Stimulated activated CD8-positive, alpha-beta memory T cell treated with anti-CD3 and anti-CD28 coated beads, Interleukin-12 subunit alpha, Interleukin-12 subunit beta, amount 100 ng/mL, for 4 hours (primary cell): ENCODE results near the gene GLRX3.
"Not testable (repeated sequence)": the region's sequence is repeated elsewhere in the genome, so short reads cannot be mapped to it uniquely, and the experiment has no call there.

Source experiments
- DNase-seq: peaks from one replicate; pipeline ENCODE4 v3.0.0-alpha.2; 2020; ENCODE audit warnings: low read depth

GLRX3 gene

DNA sequence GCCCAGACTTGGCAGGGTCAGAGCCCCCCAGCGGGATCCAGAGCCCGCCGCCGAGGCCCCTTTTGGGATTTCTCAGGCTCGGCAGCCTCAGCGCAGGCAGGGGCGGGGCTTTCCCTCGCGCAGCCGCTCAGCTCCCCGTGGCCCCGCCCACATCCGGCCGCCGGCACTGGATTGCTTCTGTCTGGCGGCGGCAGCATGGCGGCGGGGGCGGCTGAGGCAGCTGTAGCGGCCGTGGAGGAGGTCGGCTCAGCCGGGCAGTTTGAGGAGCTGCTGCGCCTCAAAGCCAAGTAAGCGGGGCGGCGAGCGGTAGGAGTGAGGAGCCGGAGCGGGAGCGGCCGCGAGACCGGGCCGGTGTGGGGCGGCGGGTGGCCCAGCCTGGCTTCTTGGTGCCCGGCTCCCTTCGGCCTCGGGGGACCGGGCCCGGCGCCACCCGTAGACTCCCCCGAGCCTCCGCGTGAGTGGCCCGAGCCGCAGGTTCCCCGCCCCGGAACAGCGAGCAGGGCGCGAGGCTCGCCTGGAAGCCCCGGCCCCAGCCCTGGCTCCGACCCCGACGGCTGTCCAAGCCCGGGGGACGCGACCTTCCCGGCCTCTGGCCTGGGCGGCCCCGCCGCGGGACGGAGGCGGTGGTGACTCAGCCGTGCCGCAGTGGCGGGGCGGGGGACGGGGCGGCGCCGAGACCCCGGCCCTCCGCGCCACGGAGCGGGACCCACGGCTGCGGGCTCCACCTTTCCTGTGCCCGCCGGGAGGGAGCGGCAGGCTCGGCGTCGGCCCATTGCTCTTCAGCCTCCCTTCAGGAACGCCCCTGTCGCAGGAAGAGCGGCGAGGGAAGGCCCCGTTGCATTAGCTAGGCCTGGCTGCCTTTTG is at the start of gene GLRX3:
GLRX3 (plus strand) TSS at position 166 of the 864 bp plus-strand sequence; CDS start at position 196, 30 bp downstream.
- DNase-seq = peak; percentile 86

DNA sequence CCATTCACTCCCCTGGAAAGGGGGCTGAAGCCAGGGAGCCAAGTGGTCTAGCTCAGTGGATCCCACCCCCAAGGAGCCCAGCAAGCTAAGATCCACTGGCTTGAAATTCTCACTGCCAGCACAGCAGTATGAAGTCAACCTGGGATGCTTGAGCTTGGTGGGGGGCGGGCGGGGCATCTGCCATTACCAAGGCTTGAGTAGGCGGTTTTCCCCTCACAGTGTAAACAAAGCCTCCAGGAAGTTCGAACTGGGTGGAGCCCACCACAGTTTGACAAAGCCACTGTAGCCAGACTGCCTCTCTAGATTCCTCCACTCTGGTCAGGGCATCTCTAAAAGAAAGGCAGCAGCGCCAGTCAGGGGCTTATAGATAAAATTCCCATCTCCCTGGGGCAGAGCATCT is 45.6 kb upstream of the GLRX3 start:
- not testable (repeated sequence) for DNase-seq

DNA sequence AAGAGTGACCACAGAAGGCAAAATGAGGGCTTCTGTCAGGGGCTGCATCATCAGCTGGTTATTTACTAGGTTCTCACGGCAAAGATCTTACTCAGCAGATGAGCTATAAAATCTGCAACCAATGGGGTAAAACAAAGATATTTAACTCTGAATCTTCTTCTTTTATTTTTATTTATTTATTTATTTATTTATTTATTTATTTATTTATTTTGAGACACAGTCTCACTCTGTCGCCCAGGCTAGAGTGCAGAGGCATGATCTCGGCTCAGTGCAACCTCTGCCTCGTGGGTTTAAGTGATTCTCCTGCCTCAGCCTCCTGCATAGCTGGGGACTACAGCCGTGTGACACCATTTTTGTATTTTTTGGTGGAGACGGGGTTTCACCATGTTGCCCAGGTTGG is 36.8 kb upstream of the GLRX3 start:
- no peak for DNase-seq

DNA sequence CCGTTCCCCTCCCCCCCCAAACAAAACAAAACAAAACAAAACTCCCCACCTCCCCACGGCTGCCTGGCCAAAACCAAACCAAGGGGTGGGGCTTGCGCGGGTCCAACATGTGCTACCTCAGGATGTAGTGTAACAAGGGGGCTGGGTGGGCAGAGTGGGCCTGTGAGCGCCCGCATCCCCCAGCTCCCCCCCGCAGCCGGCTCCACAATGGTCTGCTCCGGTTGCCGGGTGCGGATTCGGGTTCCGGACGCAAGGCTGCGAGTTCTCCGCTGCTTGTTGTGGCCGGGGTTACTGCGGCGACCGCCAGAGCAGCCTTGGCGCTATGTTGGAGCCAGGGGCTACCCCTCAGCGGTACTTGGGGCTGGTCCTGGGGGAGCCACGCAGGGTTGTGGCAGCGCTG is 30.5 kb upstream of the GLRX3 start:
- no peak for DNase-seq

DNA sequence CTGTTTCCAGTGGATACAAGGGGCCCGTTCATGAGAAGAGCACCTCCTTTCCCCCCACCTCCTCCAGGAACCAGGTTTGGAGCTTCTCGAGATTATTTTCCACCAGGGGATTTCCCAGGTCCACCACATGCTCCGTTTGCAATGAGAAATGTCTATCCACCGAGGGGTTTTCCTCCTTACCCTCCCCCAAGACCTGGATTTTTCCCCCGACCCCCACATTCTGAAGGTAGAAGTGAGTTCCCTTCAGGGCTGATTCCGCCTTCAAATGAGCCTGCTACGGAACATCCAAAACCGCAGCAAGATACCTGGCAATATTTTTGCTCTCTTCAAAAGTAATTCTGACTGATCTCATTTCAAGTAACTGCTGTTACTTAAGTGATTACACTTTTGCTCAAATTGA is 28.0 kb upstream of the GLRX3 start:
- DNase-seq = not testable (repeated sequence)

DNA sequence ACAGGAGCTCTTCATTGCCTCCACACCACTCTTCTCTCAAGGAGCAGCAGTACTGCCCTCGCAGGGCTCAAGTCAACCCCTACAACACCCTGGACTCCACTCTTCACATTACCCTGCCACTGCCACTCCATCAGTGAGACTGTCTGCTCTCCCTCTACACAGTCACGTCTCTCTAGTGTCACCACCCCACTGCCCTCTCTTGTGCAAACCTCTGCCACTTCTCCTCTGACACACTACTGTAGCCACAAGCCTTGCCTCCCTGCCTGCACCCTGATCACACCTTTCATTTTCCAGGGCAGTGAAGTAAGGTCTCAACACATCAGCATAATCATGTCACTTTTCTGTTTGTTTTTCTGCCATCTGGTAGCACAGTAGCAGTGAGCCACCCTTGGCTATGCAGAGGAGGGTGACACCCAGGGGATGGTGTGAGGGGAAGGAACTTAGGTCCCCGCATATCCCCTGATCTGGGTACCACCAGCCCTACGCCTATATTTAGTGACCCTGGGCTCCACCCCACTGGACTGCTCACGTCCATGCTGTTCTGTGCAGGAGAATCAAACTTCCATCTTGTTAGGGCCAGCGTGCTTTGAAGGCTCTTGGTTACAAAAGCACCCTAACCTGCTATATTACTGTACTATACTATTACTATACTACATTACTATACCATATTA is 27.1 kb upstream of the GLRX3 start:
- DNase-seq = no peak

DNA sequence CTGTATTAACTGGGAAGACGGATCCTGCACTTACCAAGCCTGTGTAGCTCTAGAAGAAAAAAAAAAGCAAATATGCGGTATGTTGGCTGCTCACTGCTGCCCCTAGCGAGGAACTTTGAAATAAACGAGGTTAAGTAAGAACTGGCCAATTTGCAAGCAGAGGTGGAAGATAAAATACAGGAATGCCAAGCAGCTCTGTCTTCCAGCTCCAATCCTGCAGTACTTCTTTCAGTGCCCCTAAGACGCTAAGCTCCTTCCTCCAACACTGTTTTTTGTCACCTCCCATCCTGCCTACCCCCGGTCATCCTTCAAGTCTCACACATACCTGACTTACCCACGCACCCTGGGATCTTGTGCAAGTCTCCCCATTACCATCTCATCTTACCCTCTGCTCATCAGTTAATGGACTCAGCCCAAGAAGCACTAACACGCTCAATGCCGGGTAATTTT is 26.4 kb upstream of the GLRX3 start:
- peak; percentile 30 for DNase-seq

DNA sequence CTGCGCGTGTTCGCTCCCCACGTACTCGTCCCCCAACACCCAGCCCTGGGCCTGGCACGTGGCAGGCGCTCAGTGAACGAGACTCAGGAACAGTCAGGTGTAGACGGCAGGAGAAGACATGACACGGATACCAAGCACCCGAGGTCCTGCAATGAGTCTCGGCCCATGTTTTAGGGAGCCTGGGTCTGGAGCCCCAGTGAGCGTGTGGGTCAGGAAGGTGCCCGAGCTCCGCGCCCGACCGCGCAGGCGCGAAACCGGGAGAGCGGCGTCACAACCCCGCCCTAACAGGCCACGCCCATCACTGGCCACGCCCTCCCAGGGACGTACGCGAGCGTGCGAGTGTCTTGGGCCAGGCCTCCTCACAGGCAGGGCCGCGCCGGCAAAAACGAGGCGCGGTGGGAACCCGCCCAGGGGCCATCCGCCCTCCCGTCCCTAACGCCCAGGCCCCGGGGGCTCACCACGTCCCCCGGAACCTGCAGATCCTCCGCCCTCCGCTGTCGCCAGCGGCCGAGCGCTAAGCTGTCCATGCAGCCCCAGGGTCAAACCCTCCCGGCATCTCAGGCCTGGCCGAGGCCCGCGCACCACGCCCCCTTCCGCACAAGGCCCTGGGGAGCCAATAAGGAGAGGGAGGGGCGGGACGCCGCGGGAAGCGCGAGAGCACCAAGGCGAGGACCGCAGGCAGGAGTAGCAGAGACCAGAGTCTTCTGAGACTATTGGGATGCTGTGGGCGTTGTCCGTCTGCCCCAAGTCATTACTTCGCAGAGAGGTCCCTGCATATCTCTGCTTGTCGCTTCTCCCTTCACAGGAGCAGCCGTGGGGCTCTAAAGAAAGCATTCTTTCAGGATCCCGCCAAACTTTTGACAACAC is 25.7 kb upstream of the GLRX3 start, which contains the start of gene C10orf143:
C10orf143 (minus strand) TSS at position 585 of the 867 bp plus-strand sequence; CDS start at position 527, 58 bp downstream.
- DNase-seq = peak; percentile 98

DNA sequence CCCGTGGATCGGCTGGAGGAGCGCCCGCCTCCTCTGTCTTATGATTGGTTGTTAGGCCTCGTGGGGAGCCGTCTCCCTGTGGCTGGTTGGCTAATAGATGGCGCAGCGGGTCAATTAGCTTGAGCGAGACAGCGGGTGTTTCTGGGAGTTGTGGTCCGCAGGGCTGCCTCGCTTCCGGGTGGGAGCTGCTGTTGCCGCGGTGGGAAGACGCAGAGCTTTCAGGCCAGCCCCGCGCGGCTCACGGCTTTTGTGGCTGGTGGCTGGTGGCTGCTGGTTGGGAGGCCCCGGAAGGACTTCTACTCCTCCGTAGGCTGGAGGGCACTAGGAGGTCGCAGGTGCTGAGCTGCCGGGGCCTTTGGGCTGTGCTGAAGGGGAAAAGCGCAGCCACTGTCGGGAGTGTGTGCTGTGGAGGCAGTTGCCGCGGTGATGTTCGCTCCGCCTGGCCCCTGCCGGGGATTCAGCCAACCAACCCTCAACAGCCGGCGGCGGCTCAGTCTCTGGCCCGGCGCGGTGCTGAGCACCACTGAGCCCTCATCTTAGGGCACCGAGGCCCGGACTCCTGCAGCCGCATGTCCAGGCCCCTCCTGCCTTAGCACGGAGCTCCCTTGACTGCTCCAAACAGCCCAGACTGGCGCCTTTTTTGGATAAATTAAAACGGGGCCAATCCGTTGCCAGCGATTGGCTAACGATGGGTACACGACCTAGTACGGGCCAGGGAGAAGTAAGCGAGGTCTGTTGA is 24.9 kb upstream of the GLRX3 start:
- peak; percentile 87 for DNase-seq

DNA sequence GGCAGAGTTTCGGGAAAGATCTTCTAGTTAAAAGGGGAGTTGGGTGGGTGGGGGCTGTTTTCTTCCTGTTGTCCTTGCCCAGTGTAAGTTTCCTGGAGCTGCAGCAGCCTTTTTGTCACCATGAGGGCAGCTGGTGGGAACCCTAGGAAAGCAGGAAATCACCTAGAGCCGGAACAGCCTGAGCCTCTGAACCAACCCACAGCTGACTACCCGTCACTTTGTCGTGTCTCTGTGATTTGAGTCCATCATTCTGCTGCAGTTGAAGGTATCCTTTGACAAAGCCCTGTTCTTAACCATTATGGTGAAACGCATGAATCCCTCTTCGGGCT is 24.4 kb upstream of the GLRX3 start:
- no peak for DNase-seq

DNA sequence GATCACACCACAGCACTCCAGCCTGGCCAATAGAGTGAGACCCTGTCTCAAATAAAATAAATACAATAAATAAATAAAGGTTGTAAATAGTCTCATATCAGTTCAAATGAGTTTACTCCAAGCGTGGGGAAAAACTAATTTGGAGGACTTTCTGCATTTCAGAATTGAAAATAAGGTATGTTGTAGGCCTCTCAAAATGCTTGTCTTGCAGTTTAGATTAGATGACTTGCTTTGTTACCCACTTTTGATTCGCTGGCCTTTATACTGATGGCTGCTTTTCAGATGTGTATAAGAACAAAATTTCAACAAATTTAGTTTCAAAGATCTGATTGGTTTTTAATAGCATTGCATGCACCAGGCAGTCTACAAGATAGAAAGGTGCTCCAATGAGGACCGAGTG is 23.4 kb upstream of the GLRX3 start:
- no peak for DNase-seq

DNA sequence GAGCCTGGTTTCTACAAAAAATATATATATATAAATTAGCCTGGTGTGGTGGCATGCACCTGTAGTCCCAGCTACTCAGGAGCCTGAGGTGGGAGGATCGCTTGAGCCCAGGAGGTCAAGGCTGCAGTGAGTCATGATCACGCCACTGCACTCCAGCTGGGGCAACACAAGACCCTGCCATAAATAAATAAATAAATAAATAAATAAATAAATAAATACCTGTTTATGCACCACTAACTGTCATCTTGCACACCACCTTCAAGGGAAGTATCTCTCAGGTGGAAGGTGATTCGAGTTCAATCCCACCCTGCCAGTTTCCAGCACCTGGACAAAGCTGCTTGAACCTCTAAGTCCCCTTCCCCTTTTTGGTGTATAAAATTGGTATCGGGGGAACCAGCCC is 19.2 kb upstream of the GLRX3 start:
- not testable (repeated sequence) for DNase-seq

DNA sequence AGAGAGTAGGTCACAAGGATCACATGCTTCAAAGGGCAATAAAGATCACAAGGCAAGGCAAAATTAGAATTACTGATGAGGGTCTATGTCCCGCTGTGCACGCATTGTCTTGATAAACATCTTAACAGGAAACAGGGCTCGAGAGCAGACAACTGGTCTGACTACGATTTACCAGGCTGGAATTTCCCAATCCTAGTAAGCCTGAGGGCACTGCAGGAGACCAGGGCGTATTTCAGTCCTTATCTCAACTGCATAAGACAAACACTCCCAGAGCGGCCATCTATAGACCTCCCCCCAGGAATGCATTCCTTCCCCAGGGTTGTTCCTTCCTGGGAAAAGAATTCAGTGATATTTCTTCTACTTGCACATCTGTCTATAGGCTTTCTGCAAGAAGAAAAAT is 18.7 kb upstream of the GLRX3 start:
- DNase-seq = not testable (repeated sequence)

DNA sequence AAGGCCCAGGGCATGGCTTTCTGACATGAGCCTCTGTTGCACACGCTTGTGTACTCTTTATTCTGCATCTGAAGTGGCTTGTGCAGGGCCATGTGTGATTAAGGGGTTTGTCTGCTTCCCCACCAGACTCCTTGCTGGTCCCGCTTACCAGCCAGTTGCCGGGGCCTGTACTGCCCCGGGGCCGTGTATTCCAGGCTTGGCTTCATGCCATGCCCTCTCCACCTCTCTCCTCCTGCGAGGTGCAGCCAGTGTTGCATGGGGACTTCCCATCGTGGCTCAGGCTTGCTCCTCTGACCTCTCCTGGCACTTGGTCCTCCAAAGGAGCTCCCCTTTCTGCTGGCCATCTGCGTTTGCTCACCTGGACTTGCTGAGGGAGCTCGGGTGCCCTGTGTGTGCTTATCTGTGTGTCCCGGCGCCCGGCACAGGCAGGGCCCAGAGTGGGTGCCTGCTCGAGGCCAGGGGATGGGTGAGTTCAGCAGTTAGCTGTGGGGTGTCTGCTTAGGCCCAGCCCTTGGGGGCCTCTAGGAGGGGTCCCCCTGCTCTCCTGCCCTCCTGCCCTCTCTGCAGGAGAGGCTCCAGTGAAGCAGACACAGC is 14.6 kb upstream of the GLRX3 start:
- no peak for DNase-seq

DNA sequence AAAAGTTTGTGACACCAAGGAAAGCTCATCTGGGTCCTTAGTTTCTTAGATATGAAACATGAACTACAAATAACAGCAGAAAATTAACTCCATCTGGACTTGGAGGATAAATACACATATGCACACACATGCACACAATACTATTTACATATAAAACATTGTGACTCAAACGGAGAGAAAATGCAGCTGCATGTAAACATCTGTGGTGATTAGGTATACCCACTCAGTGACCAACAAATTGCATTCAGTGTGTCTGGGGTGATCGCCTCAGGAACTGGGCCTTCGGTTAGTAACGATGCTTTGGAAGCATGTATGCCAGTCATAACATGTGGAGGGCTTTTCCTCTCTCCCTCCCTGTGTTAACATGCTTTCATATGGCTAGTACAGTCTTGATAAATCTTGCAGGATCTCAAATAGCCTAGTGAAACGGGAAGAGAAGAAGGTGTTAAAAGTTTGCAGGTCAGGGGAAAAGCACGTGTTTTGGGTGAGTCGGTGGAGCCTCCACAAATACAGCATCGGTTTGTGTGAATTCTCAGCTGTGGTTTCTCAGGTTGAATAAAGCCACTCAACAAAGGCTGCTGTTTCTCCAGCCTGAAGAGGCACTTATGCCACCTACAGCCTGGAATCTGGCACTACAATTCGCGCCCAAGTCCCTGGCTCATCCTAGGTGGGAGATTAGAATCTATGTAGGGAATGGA is 8.7 kb upstream of the GLRX3 start:
- DNase-seq = no peak

DNA sequence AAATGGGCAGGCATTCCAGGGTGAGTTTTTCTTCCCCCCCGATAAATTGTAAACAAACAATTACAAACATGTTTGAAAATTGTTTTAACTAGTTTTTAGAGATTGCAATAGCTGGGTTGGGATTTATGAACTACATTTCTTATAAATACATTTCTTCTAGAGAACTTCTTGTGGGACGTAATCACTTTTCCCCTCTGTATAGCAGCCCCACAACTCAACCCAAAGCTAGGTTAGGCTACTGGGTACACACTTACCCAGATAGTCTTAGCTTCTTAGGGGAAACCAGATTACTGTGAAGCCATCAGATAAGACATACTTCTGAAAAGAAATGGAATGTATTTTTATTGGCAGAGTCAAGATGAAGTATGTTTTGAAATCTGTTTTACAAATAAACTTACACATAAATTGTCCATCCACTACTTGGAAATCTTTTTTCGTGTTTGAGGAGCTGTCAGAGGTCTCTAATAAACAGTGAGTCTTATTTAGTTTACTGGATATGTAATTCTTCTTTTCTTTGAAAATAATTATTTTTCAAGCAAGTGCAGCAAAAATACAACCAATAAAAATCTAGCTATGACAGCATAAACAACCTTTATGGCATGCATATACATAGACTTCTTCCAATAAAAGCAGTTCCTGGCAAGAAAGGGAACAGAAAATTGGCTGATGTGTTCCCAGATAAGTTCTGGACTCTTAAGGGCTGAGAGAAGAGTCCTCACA is 8.0 kb upstream of the GLRX3 start:
- DNase-seq = no peak

DNA sequence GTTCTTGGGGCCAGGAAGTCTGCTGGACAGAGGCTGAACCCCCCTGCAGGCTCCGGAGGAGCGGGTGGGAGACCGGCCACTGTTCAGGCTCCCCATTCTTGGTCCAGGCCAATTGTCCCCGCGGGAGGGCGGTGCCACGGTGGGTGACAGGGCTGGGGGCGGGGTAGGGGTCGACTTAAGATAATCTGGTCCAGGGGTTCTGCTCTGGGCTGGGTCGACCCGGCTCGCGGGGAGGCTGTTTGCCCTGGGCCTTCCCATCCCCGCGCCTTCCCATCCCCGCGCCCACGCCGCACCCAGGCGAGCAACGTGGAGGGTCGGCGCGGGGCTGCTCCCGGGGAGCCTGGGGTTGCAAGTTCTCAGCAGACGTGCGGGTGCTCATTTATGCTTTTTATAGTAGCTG is 7.3 kb upstream of the GLRX3 start:
- DNase-seq = no peak

DNA sequence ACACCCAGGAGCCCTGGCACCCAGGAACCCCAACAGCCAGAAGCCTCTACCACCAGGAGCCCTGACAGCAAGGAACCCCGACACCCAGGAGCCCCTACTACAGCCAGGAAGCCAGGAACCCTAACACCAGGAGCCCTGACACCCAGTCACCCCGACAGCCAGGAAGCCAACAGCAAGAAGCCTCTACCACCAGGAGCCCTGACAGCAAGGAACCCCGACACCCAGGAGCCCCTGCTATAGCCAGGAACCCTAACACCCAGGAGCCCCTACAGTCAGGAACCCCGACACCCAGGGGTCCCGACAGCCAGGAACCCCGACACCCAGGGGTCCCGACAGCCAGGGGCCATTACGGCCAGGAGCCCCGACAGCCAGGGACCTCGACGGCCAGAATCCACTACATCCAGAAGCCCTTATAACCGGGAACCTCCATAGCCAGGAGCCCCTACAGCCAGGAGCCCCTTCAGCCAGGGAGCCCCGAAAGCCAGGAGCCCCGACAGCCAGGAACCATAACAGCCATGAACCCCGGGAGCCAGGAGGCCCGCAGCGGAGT is 440 bp upstream of the GLRX3 start:
- DNase-seq = no peak

DNA sequence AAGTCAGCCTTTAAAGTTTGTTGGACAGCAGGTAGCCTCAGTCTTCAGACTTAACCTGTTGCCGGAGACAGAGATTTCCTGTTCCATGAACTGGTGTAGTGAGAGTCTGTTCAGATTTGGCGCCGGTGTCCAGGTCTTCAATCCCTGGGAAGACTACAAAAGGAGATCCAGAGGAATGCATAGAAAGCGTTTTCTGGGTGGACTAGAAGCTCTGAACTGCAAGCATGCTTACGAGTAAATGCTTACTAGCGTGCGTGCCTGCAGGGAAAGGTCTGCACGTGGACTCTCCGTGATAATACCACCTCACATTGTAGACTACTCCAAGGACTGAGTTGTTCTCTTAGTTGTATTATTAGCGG is 878 bp downstream of the GLRX3 start:
- no peak for DNase-seq
